Sigmoid colon (tissue), 7 donors: ENCODE data around the gene SNX24. TPM values are rescaled to one million over a fixed set of nuclear protein-coding genes. Genes with fewer than 3 reads are reported as not detected.

Source experiments
- DNase-seq: peaks from one replicate; pipeline ENCODE4 v3.0.0-alpha.2; 2019
- H3K27ac ChIP-seq, 4 donors: fragments of 200-600 bp; sonication (generic); one replicate each; pipeline ENCODE4 v1.5.1; 2016 to 2019; ENCODE audit warnings: mild to moderate bottlenecking in 1 of 4
- H3K27me3 ChIP-seq, 3 donors: fragments of 200-600 bp; sonication (generic); one replicate each; pipeline ENCODE4 v1.5.1; 2019; ENCODE audit warnings: mild to moderate bottlenecking in 1 of 3
- H3K36me3 ChIP-seq, 4 donors: fragments of 200-600 bp; sonication (generic); one replicate each; pipeline ENCODE4 v1.5.1; 2016 to 2019
- H3K4me1 ChIP-seq, 4 donors: fragments of 200-600 bp; sonication (generic); one replicate each; pipeline ENCODE4 v1.5.1; 2017 to 2019
- H3K4me3 ChIP-seq, 4 donors: fragments of 200-600 bp; sonication (generic); one replicate each; pipeline ENCODE4 v1.5.1; 2017 to 2019; ENCODE audit warnings: mild to moderate bottlenecking in 2 of 4, moderate library complexity in 1 of 4
- H3K9me3 ChIP-seq, 4 donors: fragments of 200-600 bp in 3 of 4; sonication (generic) in 3 of 4; one replicate each; pipeline versions ENCODE4 v1.5.1 to v1.6.1; 2013 to 2019
- EP300 ChIP-seq, 4 donors: sonication (generic); formaldehyde crosslinking; IDR thresholded peaks; one replicate each; pipeline ENCODE4 v1.6.1; 2017; ENCODE audit warnings: antibody characterized with exemption in 4 of 4
- POLR2A ChIP-seq, 2 donors: fragments of 450-650 bp; IDR thresholded peaks; one replicate each; pipeline ENCODE4 v1.6.1; 2016; ENCODE audit warnings: antibody characterized with exemption in 2 of 2, mild to moderate bottlenecking in 2 of 2, moderate library complexity in 2 of 2
- POLR2AphosphoS5 ChIP-seq, 4 donors: sonication (generic); formaldehyde crosslinking; IDR thresholded peaks; one replicate each; pipeline ENCODE4 v1.6.1; 2017; ENCODE audit warnings: antibody characterized with exemption in 4 of 4
- WGBS, 2 donors: extraction: QIAGEN DNeasy Blood & Tissue Kit; methylation state at CpG; one replicate each; pipeline ENCODE4 v1.1.7; 2013; 5-methylcytosine and 5-hydroxymethylcytosine counted together
- intact Hi-C: fragments of 100-400 bp; cut with DNase I; formaldehyde crosslinking; loops from one replicate; pipeline ENCODE4 v1.15.1; 2023
- polyA plus RNA-seq, 3 donors: library from polyadenylated mRNA; stranded (reverse); fragments of 200-250 nt; gene quantifications; one replicate each; pipeline ENCODE4 v1.2.3, GENCODE V29; 2013
- total RNA-seq, 4 donors: library from RNA; depleted of rRNA; stranded (reverse); fragments of >200 nt; gene quantifications; one replicate each; pipeline ENCODE4 v1.1.0, GENCODE V29; 2016
- TF ChIP-seq, protein P1 (sequence below), 4 experiments: fragments of 450-650 bp in 3 of 4; fragments of 200-600 bp in 1 of 4; IDR thresholded peaks; one replicate each; pipeline ENCODE4 v1.5.1; 2016 to 2019; ENCODE audit warnings: antibody characterized with exemption in 4 of 4, mild to moderate bottlenecking in 3 of 4, moderate library complexity in 2 of 4
- donor health status: healthy with polysubstance abuse.
- donor health status: Bipolar disorder and iron deficiency.
- donor health status: healthy.

The SNX24 gene
- total and polyA plus RNA-seq, 7 donors: 7.3 to 28.2 (median 10.7) TPM

DNA sequence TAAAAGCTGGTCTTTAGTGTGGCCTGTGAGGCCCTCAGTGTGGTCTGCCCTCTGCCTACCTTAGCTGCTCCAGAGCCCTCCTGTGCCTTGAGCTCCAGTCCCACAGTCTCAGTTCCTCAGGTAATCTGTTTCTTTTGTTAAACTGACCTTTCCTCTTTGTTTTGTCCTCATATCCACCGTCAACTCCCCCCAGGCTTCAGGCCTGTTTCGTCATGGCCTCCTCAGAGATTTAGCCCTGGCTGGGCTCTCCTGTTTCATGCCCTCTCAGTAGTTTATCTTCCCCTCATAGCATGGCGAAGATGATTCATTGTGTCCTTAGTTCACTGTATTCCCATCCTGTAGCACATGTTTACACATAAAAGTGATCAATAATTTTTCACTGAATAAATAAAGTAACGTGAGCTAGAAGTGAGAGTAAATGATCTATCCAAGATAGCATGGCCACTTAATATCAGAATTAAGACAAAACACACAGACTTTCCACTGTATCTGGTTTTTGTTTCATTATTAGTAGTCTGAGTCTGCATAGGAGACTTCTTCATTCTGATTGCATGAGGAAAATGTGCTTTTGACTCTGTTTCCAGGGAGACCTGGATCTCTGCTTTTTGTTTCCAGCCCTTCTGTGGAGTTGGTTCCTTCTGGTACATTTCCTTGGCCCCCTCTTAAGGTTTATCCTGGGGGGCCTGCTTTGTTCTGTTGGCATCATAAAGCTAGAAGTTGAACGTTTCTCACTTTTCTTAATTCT, 70.5 kb downstream of the SNX24 start:
- Histone ChIP-seq H3K9me3 (no peaks in the 10 kb centered on the region), H3K4me1 (peaks cover 0 to 21% (median 14%) of the 10 kb centered on the region in 4 donors), H3K36me3 (no peaks in the 10 kb centered on the region), H3K4me3 (no peak overlapping the region), H3K27me3 (no peaks in the 10 kb centered on the region), H3K27ac (peak overlapping the region in 2 of 4 donors; percentile 40 to 50)
- intact Hi-C loops: no loop called here
- no peak for DNase-seq
- WGBS, 2 donors: 77 to 85% methylated on average over 5 of the region's 5 CpGs
- TF ChIP-seq EP300 (IDR thresholded peaks at IDR 0.05) (no peak), POLR2A (IDR thresholded peaks at IDR 0.05) (no peak), POLR2AphosphoS5 (IDR thresholded peaks at IDR 0.05) (no peak)
- TF ChIP-seq, protein P1, sequence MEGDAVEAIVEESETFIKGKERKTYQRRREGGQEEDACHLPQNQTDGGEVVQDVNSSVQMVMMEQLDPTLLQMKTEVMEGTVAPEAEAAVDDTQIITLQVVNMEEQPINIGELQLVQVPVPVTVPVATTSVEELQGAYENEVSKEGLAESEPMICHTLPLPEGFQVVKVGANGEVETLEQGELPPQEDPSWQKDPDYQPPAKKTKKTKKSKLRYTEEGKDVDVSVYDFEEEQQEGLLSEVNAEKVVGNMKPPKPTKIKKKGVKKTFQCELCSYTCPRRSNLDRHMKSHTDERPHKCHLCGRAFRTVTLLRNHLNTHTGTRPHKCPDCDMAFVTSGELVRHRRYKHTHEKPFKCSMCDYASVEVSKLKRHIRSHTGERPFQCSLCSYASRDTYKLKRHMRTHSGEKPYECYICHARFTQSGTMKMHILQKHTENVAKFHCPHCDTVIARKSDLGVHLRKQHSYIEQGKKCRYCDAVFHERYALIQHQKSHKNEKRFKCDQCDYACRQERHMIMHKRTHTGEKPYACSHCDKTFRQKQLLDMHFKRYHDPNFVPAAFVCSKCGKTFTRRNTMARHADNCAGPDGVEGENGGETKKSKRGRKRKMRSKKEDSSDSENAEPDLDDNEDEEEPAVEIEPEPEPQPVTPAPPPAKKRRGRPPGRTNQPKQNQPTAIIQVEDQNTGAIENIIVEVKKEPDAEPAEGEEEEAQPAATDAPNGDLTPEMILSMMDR (IDR thresholded peaks at IDR 0.05): no peak

DNA sequence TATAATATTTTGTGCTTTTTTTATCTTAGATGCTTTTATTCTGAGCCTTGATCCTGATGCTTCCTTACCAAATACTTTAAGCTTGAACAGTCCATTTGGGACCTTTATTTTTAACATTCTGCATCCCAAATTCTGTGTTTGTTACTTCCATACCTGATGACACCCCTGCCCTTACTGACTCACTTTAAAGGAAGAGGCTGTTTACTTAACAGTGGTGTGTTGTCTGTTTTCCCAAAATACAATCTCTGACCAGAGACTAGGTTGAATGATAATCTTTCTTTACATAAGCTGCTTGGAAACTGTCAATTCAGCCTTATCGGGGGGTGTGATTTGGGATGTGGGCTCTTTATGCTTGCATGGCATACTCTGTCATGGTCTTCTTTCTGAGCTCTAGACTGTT, 71.1 kb downstream of the SNX24 start:
- H3K9me3 ChIP-seq: no peaks in the 10 kb centered on the region
- intact Hi-C loops: no loop called here
- H3K36me3 ChIP-seq: no peaks in the 10 kb centered on the region
- TF ChIP-seq EP300 (IDR thresholded peaks at IDR 0.05): no peak
- TF ChIP-seq POLR2A (IDR thresholded peaks at IDR 0.05): no peak
- TF ChIP-seq, protein P1 (IDR thresholded peaks at IDR 0.05): no peak
- H3K27ac ChIP-seq: peak overlapping the region in 1 of 4 donors; percentile 40
- H3K27me3 ChIP-seq: no peaks in the 10 kb centered on the region
- peaks cover 0 to 21% (median 14%) of the 10 kb centered on the region in 4 donors for H3K4me1 ChIP-seq
- H3K4me3 ChIP-seq: no peak overlapping the region
- WGBS, 2 donors: 88 to 95% methylated on average over 1 of the region's 1 CpG
- no peak for DNase-seq

GRCh38 chr5:122919969-122920368, 74.6 kb downstream of the SNX24 start:
- Histone ChIP-seq H3K36me3 (no peaks in the 10 kb centered on the region), H3K4me3 (no peak overlapping the region), H3K9me3 (no peaks in the 10 kb centered on the region), H3K27ac (no peak overlapping the region), H3K27me3 (no peaks in the 10 kb centered on the region), H3K4me1 (peaks cover 0 to 19% (median 14%) of the 10 kb centered on the region in 4 donors)
- intact Hi-C loops: no loop called here
- DNase-seq: no peak
- WGBS, 2 donors: 46 to 81% methylated on average over 1 of the region's 1 CpG
- TF ChIP-seq, protein P1 (IDR thresholded peaks at IDR 0.05): no peak
- TF ChIP-seq POLR2AphosphoS5 (IDR thresholded peaks at IDR 0.05): no peak
- no peak for TF ChIP-seq POLR2A (IDR thresholded peaks at IDR 0.05)
- TF ChIP-seq EP300 (IDR thresholded peaks at IDR 0.05): no peak

DNA sequence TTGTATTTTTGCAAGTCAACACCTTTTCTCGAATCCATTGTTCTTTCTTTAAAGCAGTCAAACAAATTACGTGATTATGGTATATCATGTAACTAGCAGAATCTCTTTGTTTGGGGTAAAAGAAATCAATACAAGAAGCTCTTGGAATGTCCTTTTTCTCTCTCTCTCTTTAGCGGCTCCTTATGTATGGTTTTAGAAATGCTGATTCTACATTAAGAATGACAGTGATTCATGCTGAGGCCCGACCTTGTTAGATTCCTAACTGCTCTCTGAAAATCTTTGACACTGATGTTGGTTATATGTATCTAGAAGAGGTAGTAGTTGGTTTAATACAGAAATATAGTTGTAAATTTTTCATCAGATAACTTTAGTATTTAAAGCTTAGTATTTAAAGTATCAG, 76.4 kb downstream of the SNX24 start:
- intact Hi-C loops: no loop called here
- Histone ChIP-seq H3K27ac (no peak overlapping the region), H3K36me3 (no peaks in the 10 kb centered on the region), H3K4me1 (no peaks in the 10 kb centered on the region), H3K9me3 (no peaks in the 10 kb centered on the region), H3K4me3 (no peak overlapping the region), H3K27me3 (no peaks in the 10 kb centered on the region)
- no peak for DNase-seq
- WGBS, 2 donors: 89 to 91% methylated on average over 4 of the region's 4 CpGs
- TF ChIP-seq, protein P1 (IDR thresholded peaks at IDR 0.05): no peak
- TF ChIP-seq POLR2A (IDR thresholded peaks at IDR 0.05) (no peak), EP300 (IDR thresholded peaks at IDR 0.05) (no peak), POLR2AphosphoS5 (IDR thresholded peaks at IDR 0.05) (no peak)

- Histone ChIP-seq H3K9me3 (no peaks in the 10 kb centered on the region), H3K36me3 (no peaks in the 10 kb centered on the region), H3K4me1 (no peaks in the 10 kb centered on the region), H3K27me3 (no peaks in the 10 kb centered on the region), H3K27ac (no peak overlapping the region), H3K4me3 (no peak overlapping the region)
- WGBS, 2 donors: 82 to 91% methylated on average over 5 of the region's 5 CpGs
- no peak for TF ChIP-seq POLR2AphosphoS5 (IDR thresholded peaks at IDR 0.05)
- intact Hi-C loops: no loop called here
- DNase-seq: no peak
Observed at GRCh38 chr5:122924203-122924602, 78.8 kb downstream of the SNX24 start.
